HG02981 (cell line): ENCODE results near the gene ATP13A5.

ENCODE experiments used
- ATAC-seq: cut with Tn5 transposase; IDR thresholded peaks from one replicate; pipeline ENCODE4 v1.9.1; 2021; ENCODE audit warnings: mild to moderate bottlenecking, moderate library complexity; ENCODE audit not compliant: unreplicated experiment

Gene ATP13A5

GRCh38 chr3:193270451-193270850 is 108.1 kb downstream of the ATP13A5 start:
- no peak for ATAC-seq

- no peak for ATAC-seq
Observed at GRCh38 chr3:193269343-193270028, 109.1 kb downstream of the ATP13A5 start.

- no peak for ATAC-seq
Observed at GRCh38 chr3:193262707-193263106, 115.8 kb downstream of the ATP13A5 start.

DNA sequence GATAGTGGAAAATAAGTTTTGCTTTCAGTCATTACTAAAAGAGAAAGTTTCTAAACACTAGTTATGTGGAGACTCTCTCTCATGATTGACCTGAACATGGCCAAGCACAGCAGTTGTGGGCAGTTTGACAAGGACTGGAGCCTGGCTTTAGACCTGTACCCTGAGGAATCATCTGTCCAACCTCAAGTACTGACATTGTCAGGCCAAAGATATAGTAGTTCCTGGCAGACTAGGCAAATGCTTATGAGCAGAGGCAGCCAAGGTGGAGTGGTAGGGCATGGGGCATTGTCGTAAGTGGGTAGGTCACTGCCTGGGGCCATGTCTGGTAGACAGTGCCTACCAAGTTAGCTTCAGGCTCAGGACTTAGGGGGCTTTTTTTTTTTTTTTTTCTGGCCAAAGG is 116.6 kb downstream of the ATP13A5 start:
- ATAC-seq = no peak

- ATAC-seq = no peak
Observed at GRCh38 chr3:193253986-193254660, 124.4 kb downstream of the ATP13A5 start.

- ATAC-seq = no peak
Observed at GRCh38 chr3:193250492-193250891, 128.1 kb downstream of the ATP13A5 start.

DNA sequence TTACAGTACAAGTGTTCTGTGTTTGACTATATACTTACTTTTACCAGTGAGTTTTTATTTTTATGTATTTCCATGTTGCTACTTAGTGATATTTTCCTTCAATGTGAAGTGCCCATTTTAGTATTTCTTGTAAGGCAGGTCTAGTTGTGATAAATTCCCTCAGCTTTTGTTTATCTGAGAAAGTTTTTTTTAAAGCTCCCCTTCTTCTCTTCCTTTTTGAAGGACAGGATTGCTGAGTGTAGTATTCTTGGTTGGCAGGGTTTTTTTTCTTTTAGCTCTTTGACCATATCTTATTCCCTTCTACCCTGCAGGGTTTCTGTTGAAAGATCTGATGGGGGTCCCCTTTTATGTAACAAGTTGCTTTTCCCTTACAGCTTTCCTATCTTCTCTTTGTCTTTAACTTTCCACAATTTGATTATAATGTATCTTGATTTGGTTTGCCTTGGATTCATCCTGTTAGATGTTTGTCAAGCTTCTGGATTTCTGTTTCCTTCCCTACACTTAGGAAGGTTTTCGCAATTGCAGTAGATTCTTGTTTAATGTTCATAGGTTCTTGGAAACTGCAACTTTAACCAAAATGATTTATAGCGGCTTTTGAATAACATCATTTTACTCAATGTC is 129.6 kb downstream of the ATP13A5 start:
- no peak for ATAC-seq

DNA sequence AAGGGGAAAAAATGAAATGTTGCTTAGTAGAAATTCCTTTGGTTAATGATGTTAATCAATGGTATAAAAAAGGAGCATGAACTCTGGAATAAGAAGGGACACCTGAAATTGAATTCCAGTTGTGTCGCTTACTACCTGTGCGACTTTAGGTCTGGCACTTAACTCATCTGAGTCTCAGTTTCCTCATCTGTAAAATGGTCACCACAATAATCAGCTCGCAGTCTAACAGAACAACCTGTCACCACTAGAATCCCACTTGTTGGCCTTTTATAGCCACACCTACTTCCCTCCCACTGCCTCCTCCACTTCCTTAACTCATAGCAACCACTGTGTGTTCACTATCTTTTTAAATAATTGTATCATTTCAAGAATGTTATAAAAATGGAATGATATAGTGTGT is 135.0 kb downstream of the ATP13A5 start:
- ATAC-seq = no peak

DNA sequence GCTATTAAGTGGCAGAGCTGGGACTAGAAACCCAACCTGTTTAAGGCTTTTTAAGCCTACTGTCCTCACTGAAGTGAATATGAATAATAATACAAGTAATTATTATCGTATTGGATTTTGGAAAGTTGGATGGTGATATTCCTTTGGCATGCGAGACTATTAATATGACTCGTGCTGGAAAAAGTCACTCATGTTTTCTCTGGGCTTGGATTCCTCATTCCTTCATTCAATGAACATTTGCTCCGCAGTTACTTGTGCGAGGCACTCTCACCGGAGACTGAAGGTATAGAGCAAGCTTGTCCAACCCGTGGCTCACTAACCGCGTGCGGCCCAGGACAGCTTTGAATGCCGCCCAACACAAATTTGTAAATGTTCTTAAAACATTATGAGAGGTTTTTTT is 136.8 kb downstream of the ATP13A5 start:
- ATAC-seq = no peak

DNA sequence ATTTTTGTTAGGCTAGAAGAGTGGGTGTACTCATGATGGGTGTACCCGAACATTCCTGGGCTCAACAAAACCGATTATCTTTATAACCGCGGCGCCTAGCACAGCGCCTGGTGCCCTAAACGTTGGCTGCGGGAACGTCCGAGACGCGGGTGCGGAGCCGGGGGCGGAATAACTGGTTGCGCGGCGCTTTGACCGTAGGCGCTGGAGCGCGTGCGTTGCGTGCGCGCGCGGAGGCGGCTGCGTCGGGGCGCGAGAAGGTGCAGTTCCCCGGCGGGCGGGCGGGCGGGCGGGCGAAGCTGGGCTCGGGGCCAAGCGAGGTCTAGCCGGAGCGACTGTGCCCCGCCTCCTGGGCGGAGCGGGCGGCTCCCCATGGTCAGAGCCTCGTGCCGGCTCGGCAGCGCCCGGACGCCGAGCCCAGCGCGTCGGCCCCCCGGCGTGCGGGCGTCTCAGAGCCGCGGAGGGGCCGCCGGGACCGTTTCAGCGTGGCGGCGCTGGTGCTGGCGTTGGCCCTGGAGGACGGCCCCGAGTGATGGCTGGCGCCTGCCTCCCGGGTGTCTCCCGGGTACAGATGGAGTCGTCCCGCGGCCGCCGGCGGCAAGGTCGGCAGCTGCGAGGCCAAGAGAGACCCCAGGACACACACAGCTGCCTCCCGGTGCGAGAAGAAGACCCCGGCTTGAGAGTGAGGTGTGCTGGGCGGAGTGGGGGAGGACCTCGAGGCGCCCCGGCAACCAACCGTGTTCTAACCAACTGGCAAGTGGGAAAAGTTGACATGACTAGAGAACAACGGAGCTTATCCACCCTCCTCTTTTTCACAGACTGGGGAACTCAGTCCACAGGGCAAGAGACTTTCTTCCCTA is 137.5 kb downstream of the ATP13A5 start, which contains the start of gene PLAAT1:
PLAAT1 (plus strand) TSS at position 373 of the 857 bp plus-strand sequence. CDS start 14,429 bp downstream, outside the sequence.
- ATAC-seq = peak; percentile 87

GRCh38 chr3:193240436-193240849 is 138.1 kb downstream of the ATP13A5 start:
- no peak for ATAC-seq

GRCh38 chr3:193237030-193237429 is 141.5 kb downstream of the ATP13A5 start:
- no peak for ATAC-seq

GRCh38 chr3:193236599-193236998 is 142.0 kb downstream of the ATP13A5 start:
- no peak for ATAC-seq

- ATAC-seq = no peak
Observed at GRCh38 chr3:193231201-193231600, 147.4 kb downstream of the ATP13A5 start.

- no peak for ATAC-seq
Observed at GRCh38 chr3:193230610-193231009, 147.9 kb downstream of the ATP13A5 start.

- no peak for ATAC-seq
Observed at GRCh38 chr3:193229851-193230420, 148.6 kb downstream of the ATP13A5 start.

- ATAC-seq = no peak
Observed at GRCh38 chr3:193228206-193228605, 150.3 kb downstream of the ATP13A5 start.

GRCh38 chr3:193225302-193226125 is 153.0 kb downstream of the ATP13A5 start:
- ATAC-seq = no peak
